DND-41 (cell line): ENCODE results near the gene ME2.

ENCODE experiments used
- ATAC-seq: fragments of 200-7000 bp; cut with Tn5 transposase; 3 replicates; pipeline ENCODE4 v1.9.1; 2021; ENCODE audit warnings: low read depth; ENCODE audit not compliant: insufficient read depth
- DNase-seq: peaks from one replicate; pipeline ENCODE4 v3.0.0-alpha.2; 2020
- H2AFZ ChIP-seq: 2 replicates; pipeline ENCODE4 v1.6.0; 2012; ENCODE audit warnings: low read depth, low read length
- H3K27ac ChIP-seq: 2 replicates; pipeline ENCODE4 v1.5.1; 2012; ENCODE audit warnings: low read length, inconsistent platforms
- H3K27me3 ChIP-seq: fragments of 200-600 bp; sonication (generic); 2 replicates; pipeline ENCODE4 v1.6.0; 2012; ENCODE audit warnings: low read length, mild to moderate bottlenecking, inconsistent platforms; ENCODE audit not compliant: insufficient read depth, poor library complexity
- H3K36me3 ChIP-seq: 2 replicates; pipeline ENCODE4 v1.5.1; 2012; ENCODE audit warnings: low read length, inconsistent platforms; ENCODE audit not compliant: insufficient read depth
- H3K4me1 ChIP-seq: 2 replicates; pipeline ENCODE4 v1.5.1; 2012; ENCODE audit warnings: mild to moderate bottlenecking, low read length; ENCODE audit not compliant: insufficient read depth
- H3K4me2 ChIP-seq: 2 replicates; pipeline ENCODE4 v1.6.0; 2012; ENCODE audit warnings: mild to moderate bottlenecking, moderate library complexity, low read length, inconsistent platforms; ENCODE audit not compliant: insufficient read depth
- H3K4me3 ChIP-seq, 2 experiments: fragments of 200-600 bp in 1 of 2; shearing (Covaris generic) in 1 of 2; 2 replicates each; pipeline ENCODE4 v1.5.1; 2012 to 2016; ENCODE audit warnings: inconsistent platforms in 2 of 2, low read length in 2 of 2, mild to moderate bottlenecking in 2 of 2, low read depth in 1 of 2, moderate library complexity in 1 of 2
- H3K79me2 ChIP-seq: 2 replicates; pipeline ENCODE4 v1.6.0; 2012; ENCODE audit warnings: low read length, inconsistent platforms; ENCODE audit not compliant: insufficient read depth
- H3K9ac ChIP-seq: 2 replicates; pipeline ENCODE4 v1.6.0; 2012; ENCODE audit warnings: low read depth, mild to moderate bottlenecking, inconsistent platforms, low read length, moderate library complexity
- H3K9me3 ChIP-seq: 2 replicates; pipeline ENCODE4 v1.5.1; 2012; ENCODE audit warnings: low read length, moderate library complexity, mild to moderate bottlenecking, inconsistent platforms; ENCODE audit not compliant: insufficient read depth, severe bottlenecking
- H4K20me1 ChIP-seq: 2 replicates; pipeline ENCODE4 v1.6.0; 2012; ENCODE audit warnings: low read length; ENCODE audit not compliant: insufficient read depth
- CTCF ChIP-seq: IDR thresholded peaks from 2 replicates; pipeline ENCODE4 v1.5.1; 2012; ENCODE audit warnings: borderline replicate concordance, low read length, moderate library complexity, mild to moderate bottlenecking; ENCODE audit not compliant: poor library complexity, severe bottlenecking; ENCODE audit errors: extremely low read depth
- EZH2 ChIP-seq: IDR thresholded peaks from 3 replicates; pipeline ENCODE4 v1.6.1; 2012; ENCODE audit warnings: borderline replicate concordance, low read depth, mild to moderate bottlenecking, moderate library complexity, low read length, inconsistent platforms; ENCODE audit not compliant: severe bottlenecking

ME2 gene

GRCh38 chr18:50986360-50987087 is 107.6 kb downstream of the ME2 start:
- Histone ChIP-seq H3K36me3 (peaks cover 21% of the 10 kb centered on the region; the same call in 1 of the 2 replicates), H3K4me3 (no peak overlapping the region), H3K9ac (no peak overlapping the region), H3K9me3 (no peaks in the 10 kb centered on the region), H3K4me1 (no peaks in the 10 kb centered on the region), H3K27me3 (no peaks in the 10 kb centered on the region), H3K79me2 (no peaks in the 10 kb centered on the region), H3K27ac (no peak overlapping the region), H4K20me1 (no peaks in the 10 kb centered on the region), H3K4me2 (no peak overlapping the region), H2AFZ (no peak overlapping the region)
- ATAC-seq (no peak), DNase-seq (no peak)
- TF ChIP-seq EZH2, result no peak
- TF ChIP-seq CTCF, result no peak

- Histone ChIP-seq H4K20me1 (no peaks in the 10 kb centered on the region), H3K79me2 (no peaks in the 10 kb centered on the region), H3K27ac (no peak overlapping the region), H2AFZ (no peak overlapping the region), H3K27me3 (no peaks in the 10 kb centered on the region), H3K4me2 (no peak overlapping the region), H3K9me3 (no peaks in the 10 kb centered on the region), H3K4me1 (no peaks in the 10 kb centered on the region), H3K9ac (no peak overlapping the region), H3K36me3 (peaks cover 21% of the 10 kb centered on the region; the same call in 1 of the 2 replicates), H3K4me3 (no peak overlapping the region)
- no peak for TF ChIP-seq EZH2
- no peak for TF ChIP-seq CTCF
- ATAC-seq, result no peak
- no peak for DNase-seq
Measured at GRCh38 chr18:50987261-50987660, 108.3 kb downstream of the ME2 start.

DNA sequence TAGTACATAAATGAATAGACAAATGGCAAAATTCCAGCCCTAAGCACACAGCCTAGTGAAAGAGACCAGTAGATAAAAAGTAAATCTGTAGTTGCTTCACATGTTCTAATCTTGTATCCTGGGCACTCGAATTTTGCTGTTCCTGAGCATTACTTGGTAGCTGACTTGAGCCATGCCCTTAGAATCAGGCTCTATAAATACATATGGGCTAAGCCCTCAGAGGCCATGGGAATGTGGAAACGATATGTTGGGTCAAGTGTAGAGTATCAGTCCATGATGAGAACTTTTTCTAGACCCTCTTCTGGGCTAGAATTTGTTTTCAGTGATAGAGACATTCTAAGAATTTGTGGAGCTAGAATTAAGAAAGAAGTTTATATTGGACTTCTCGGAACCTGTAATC is 110.8 kb downstream of the ME2 start:
- no peaks in the 10 kb centered on the region for H3K4me1 ChIP-seq
- TF ChIP-seq EZH2 (no peak), CTCF (no peak)

More for the DNA sequence above, 110.8 kb downstream of the ME2 start:
- Histone ChIP-seq H4K20me1 (no peaks in the 10 kb centered on the region), H2AFZ (no peak overlapping the region), H3K9ac (no peak overlapping the region), H3K4me2 (no peak overlapping the region), H3K4me3 (no peak overlapping the region), H3K36me3 (peaks cover 15% of the 10 kb centered on the region; the same call in 1 of the 2 replicates), H3K79me2 (no peaks in the 10 kb centered on the region), H3K9me3 (no peaks in the 10 kb centered on the region), H3K27ac (no peak overlapping the region), H3K27me3 (no peaks in the 10 kb centered on the region)
- DNase-seq, result no peak
- no peak for ATAC-seq
